GM18520 (cell line): ENCODE results near the gene PRRC2A.
A peak's percentile ranks its signal among the peaks of the same experiment; 100 is the strongest.
"Not testable (repeated sequence)": the region's sequence is repeated elsewhere in the genome, so short reads cannot be mapped to it uniquely, and the experiment has no call there.

Experiments used
- ATAC-seq: cut with Tn5 transposase; IDR thresholded peaks from one replicate; pipeline ENCODE4 v1.9.1; 2021; ENCODE audit not compliant: unreplicated experiment

Gene PRRC2A

DNA sequence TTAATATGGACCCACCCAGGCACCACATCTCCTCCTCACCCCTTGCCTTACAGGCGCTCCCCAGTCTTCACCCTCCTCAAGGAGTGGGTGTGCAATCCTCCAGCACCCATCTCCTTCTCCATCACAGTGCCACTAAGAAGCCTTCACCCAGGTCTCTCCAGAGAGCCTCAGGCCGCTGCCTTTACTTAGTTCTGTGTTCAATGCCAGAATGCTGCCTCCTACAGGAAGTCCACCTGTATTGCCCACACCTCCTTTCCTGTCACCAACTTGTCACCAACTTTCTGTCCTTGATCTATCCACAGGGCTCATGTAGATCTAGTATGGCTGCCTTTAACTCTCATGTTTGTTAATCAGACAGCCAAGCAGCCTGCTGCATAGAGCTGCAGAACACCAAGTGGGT, 35.0 kb upstream of the PRRC2A start:
- ATAC-seq = no peak

DNA sequence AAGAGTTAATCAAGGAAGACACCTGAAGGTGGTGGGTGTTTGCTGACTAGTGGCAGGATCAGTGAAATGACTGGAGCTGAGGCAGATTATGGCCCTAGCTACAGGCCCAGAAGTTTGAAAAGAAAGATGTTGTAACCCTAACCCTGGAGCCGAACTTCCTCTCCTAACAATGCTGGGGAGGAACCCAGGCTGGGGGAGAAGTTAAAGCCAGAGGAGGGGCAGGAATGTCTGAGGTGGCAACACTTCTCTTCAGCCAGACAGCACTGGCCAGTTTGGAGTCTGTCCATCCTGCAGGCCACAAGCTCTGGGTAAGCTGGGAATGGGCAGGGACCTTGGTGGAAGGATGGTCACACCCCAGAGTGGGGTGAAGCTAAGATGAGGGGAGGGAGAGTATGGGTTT, 34.5 kb upstream of the PRRC2A start, which contains the start of gene LST1:
LST1 (plus strand) TSS at position 270 of the 400 bp plus-strand sequence. CDS start 1,023 bp downstream, outside the sequence.
- ATAC-seq = no peak

DNA sequence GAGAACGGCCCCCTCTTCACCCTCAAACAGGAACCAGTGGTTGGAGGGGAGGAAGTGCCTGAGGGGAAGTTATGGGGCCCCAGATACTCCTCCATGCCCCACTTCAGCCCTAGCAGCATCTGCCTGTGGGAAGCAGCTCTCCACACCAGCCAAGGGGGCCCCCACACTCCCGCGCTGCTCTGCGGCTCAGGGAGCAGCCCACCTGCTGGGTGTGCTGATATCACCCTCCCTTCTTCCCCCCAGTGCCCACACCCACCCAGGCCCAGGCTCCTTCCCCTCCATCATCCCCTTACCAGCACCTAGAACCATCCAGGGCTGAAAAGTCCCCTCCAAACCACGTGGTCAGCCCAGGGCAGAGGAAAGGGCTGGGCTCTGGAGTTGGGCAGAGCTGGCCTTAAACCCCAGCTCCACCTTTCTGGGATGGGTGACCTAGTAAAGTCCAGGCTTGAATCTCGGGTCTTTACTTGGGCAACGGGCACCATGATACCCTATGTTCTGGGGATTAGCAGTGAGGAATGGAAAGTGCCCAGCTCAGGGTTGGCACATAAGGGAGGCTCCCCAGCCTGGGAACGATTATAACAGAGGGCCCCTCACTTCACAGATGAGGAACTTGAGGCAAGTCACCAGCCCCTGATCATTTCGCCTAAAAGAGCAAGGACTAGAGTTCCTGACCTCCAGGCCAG, 33.8 kb upstream of the PRRC2A start:
- no peak for ATAC-seq

DNA sequence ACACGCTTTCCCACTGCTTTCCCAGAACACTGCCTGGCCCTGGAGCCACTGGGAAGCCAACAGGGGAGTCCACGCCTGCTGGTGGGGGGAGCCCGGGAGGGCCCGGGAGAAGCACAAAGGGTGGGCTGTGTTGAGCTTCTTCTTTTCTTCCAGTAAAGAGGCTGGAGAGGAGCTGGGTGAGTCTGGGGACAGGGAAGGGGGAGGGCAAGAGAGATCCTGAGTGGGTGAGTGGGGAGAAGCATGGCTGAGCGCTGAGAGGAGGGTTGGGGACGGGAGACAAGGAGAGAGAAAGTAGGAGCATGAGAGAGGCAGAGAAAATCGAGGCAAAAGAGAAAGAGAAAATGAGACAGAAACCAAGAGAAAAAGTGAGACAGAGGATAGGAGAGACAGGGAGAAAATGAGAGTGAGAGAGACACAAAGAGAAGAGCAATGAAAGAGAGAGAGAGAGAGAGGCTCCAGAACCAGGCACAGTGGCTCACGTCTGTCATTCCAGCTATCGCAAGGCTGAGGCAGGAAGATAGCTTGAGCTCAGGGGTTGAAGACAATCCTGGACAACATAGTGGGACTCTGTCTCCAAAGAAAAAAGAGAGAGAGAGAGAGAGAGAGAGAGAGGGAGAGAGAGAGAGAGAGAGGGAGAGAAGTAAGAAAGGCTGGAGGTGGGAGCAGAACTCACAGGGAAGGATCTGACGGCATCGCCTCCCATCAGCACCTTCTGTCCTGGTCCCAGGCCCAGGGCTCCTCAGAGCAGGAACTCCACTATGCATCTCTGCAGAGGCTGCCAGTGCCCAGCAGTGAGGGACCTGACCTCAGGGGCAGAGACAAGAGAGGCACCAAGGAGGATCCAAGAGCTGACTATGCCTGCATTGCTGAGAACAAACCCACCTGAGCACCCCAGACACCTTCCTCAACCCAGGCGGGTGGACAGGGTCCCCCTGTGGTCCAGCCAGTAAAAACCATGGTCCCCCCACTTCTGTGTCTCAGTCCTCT, 32.4 kb upstream of the PRRC2A start:
- ATAC-seq = no peak

DNA sequence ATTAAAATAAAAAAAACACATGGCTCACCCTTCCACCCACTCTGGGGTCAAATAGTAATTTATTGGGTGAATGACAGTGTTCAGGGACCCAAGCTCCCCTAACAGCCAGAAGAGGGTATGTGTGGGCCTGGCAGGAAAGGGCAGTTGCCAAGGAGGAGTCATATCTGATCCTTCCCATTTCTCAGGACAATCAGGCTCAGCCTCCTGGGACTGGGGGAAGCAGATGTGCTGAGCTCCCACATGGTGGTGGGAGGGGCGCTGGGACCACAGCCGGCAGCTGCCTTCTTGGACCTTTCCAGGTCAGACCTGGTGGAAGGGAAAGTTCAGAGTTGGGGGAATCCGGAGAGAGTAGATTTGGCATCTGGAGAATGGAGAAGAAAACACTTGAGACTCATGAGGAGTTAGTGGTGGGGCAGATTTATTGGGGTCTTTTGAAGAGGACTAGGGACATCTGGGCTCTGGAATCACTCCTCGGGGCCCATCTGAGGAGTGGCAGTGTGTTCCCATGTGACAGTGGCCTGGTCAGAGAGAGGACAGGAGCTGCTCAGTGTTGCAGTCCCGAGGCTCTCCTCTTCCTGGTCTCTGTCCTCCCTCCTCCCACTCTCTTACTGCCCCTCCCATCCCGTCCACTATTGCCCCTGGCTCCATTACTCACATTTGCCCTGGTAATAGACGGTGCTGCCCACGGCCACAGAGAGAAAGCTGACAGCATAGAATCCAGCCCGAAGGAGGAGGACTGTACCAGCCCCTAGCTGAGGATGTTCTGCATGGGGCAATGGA, 31.5 kb upstream of the PRRC2A start:
- no peak for ATAC-seq

DNA sequence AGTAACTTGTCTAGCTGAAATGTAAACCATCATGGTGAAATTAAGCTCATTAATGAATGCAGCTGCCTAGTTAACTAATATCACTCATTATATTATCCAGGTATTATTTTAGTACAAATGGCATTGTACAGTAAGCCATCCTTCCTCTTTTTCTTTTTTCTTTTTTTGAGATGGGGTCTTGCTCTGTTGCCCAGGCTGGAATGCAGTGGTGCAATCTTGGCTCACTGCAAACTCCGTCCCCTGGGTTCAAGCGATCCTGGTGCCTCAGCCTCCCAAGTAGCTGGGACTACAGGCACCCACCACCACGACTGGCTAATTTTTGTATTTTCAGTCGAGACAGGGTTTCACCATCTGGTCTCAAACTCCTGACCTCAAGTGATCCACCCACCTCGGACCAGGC, 29.8 kb upstream of the PRRC2A start:
- not testable (repeated sequence) for ATAC-seq

DNA sequence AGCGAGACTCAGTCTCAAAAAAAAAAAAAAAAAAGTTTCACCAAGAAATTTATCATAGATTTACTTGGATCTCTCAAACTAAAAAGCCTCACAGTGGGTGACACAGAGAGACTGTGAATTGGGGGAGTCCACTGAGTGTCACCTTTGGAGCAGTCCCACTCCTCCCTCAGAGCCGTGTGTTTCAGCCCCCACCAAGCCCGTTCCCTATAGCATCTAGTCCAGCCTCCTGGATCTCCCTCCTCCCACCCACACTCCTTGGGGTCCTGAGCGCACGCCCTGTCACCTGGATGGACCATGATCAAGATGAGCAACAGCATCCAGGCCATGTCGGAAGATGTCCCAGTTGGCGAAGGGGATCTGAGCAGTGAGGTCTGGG, 28.1 kb upstream of the PRRC2A start:
- ATAC-seq = no peak

DNA sequence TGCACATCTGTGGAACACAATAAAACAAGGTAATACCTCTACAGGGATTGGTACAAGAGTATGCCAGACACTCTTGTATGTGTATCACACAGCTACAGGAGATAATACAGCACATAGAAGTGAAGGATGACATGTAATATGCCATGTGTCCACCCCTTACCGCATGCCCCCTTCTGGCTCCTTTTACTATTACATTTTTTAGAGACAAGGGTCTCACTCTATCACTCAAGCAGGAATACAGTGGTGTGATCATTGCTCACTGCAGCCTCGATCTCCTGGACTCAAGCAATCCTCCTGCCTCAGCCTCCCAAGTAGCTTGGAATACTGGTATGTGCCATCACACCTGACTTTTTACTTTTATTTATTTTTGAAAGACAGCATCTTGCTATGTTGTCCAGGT, 23.5 kb upstream of the PRRC2A start:
- ATAC-seq = no peak

DNA sequence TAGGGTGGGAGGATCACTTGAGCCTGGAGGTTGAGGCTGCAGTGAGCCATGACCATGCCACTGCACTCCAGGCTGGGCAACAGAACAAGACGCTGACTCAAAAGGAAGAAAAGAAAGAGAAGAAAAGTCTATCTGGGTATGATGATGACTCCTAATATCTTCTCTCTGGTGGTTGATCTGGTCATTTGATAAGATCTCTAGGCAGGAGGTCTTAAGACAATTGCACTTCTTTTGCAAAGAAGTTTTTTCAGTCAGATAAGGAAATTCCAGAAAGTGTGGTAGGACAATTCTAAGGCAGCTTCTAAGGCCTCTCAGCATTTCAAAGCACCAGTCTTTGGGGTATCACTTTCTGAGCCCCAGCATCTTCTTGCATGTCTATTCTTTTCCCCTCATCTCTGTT, 13.2 kb upstream of the PRRC2A start:
- ATAC-seq = no peak

DNA sequence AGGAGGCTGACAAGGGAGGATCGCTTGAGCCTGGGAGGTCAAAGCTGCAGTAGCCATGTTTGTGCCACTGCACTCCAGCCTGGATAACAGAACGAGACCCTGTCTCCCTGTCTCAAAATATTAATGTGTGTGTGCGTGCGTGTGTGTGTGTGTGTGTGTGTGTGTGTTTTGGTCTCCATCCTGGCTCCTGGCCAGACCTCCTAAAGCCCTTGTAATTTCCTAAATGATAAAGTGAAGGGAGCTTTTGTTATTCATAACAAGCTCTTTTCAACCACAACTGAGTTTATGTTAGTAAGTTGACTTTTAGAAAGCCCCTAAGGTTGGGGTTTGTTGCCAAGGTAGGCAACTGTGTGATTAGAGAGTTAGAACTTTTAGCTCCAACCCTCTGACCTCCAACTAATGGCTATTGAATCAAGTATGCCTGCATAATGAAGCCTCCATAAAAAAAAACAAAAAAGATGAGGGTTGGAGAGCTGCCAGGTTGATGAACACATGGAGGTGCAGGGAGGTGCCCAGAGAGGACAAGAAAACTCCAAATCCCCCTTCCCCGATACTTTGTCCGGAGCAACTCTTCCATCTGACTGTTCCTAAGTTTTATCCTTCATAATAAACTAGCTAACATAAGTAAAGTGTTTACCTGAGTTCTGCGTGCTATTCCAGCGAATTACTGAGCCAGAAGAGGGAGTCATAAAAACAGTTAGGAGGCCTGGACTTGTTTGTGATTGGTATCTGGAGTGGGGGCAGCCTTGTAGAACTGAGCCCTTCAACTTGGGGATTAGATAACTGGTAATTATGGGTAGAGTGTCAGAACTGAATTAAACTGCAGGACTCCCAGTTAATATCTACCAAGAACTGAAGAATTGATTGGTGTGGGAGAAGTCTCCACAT, 10.8 kb upstream of the PRRC2A start:
- ATAC-seq = no peak

DNA sequence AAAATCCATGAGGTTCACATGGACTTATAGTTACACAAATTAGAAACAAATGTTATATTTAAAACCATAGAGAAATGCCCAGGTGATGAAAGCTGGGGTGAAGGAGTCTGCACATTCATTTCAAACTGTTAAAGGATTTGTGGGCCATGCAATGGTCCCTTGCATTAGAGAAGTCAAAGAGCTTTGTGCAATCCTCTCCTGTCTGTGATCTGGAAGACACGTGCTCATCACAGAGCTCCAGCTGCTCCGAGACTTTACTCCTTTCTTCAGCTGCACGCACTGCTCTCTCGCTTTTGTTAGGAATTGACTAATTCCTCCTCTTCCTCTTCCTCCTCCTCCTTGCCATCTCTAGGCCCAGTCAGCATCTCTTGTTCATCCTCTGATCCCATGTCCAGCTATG, 9.5 kb upstream of the PRRC2A start:
- ATAC-seq = no peak

DNA sequence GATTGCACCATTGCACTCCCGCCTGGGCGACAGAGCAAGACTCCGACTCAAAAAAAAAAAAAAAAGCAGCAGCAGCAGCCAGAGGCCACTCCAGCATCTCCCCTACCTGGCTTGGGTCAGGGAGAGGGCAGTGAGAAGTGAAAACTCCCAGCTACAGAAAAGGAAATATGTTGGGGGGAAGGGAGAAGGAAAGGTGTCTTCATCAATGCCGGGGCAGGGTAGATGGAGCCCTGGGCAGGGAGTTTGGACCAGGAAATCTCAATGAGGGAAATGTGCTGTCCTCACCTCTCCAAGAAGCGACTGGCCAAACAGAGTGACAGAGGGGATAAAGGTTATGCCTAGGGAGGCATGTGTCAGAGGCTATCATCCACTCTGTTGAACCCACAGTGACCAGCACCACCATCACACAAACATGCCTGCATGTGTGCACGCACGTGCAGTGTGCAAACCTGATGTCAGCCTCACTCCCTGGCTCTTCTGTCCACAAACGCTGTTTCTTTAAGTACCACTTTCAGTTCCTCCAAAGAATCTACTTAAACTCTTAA, 6.4 kb upstream of the PRRC2A start:
- ATAC-seq = no peak

DNA sequence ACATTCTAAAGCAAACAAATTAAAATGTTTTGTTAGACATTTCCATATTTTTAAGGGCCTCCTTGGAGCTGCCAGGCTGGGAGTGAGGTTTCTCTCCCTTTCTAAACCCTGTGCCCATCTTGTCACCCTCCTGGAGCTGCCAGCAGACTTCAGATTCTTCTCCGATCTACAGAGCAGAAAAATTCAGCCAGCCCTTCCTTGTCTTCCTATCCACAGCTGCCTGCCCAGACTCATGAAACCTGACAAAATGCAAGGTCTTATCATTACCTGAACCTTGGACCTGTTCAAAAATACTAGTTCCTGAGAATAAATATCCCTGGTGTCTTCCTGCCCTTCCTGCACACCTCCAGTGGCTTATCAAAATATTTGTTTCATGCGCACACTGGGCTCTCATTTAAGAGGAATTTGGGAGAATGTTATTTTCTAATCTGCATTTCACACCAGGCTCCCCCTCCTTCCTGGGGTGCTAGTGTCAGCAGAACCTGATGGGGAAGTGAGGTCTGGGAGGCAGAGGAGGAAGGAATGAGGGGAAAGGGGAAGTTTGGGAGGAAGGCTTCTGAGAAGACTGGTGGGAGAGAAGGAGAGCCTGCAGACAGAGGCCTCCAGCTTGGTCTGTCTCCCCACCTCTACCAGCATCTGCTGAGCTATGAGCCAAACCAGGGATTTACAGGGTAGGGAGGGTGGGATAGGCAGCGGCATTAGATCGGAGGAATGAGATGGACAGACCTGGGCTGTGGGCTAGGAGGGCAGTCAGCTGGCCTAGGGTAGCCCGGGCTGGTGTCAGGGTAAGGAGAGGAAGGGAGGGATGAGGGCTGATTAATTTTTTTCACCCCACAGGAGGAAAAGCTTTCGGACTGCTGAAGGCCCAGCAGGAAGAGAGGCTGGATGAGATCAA, 5.6 kb upstream of the PRRC2A start, which contains the start of gene AIF1:
AIF1 (plus strand) TSS at position 551 of the 895 bp plus-strand sequence; CDS start at position 647, 96 bp downstream.
- ATAC-seq = no peak

DNA sequence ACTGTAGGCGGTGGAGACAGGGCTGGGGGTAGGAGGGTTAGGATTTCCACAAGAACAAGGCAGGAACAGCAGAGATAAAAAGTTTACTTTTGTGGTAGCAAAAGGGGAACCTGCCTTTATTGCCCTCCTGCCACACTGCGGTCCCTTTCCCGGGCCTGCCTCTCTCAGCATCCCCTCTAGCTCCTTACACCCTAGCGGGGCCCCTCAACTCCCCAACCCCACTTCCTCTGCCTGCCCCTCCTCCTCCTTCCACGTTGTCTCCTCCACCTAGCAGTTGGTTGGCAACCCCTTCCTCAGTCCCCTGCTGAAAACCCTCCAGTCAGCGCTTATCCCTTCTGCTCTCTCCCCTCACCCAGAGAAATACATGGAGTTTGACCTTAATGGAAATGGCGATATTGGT, 4.8 kb upstream of the PRRC2A start:
- ATAC-seq = no peak

DNA sequence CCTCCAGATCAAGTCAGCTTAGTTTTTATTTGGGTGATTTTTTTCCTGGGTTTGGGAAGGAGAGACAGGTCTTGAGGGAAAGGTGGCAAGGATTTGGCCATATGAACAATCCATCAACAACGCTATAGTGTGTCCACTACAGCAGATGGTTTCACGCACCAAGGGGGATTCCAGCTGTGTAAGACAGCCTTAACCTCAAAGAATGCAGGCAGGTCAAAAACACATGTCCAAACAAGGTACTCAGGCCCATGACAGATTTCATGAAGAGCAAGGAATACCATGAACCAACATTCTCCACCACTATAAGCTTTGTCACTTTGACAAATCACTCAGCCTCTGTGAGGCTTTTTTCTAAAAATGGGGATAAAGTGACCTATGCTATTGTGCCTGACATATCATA, 3.5 kb upstream of the PRRC2A start:
- no peak for ATAC-seq

DNA sequence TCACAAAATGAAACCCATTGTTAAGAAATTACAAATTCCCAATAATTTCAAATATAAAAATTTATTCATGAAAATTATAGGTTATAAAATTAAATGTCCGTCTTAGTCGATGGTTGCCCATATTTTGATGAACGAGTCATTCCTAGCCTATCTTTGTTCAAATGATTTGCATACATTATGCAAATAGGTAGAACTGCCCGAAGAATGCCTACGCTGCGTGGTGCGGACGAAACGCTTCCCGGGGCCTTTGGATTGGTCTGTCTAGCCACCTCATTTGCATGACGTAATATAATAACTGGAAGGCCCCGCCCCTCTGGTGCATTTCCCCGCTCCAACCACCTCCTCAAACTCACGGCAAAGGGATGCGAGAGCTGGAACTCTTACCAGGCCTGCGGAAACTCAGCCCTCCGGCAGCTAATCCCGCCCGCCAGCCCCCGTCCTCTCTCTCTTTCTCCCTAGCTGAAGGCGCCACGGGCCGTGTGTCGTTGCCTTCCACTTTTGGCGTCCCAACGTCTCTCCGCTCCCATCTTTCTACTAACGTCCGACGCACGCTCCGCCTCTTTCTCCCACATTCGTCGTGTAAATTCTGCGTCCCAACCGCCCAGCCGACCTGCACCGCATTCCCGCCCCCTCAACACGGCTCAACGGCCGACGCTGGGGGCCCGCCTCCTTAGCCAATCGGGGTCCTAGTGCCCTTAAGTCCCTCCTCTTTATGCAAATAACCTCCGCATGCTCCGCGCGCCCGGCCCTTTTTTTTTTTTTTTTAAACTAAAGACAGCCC, 520 bp upstream of the PRRC2A start:
- ATAC-seq = peak; percentile 75

DNA sequence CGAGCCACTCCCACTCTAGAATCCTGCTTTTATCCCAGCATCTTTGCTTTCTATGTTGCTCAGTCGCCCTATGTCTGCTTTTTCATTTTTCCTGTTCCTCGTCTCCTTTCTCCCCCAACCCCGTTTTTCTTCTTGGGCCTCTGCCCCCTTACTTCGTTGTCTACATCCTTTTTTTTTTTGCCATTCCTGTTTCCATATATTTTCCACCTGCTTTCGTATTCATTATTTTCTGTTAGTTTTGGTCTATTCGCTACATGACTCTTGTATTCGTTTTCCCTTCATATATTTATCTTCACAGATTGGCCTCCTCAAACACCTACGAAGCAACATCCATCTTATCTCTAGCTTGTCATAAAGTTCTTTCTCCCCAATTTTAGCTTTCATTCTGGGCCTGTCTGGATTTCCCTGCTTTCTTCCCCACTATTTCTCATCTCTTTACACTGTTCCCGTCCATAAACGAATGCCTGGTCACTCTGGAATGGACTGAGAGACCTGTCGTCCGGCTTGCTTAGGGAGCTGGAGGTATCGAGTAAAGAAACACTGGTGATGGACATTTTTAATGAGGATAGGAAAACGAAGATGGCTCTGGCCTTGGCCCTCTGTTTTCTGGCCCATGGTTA, 915 bp downstream of the PRRC2A start:
- no peak for ATAC-seq

DNA sequence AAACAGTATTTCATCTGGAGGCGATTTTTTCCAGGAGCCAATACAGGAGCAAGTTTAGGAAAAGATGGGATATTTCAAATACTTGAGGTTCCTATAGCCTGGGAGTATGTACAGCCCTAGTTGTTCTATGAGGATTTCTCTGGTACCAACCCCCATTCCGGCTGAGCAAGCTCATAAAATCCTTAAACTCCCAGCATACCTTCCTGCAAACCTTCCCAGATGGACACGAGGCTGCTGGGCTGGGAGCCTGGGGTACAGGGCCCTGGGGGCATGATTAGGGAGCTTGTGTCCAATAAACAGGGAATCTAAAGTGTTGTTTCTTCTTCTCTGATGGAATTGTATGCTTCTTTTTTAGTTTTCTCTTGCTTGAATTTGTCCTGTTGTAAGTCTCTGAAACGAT, 1.5 kb downstream of the PRRC2A start:
- ATAC-seq = no peak
